ENCODE data around the gene SRSF8. TPM values are rescaled to one million over a fixed set of nuclear protein-coding genes. Genes with fewer than 3 reads are reported as not detected.

Gene SRSF8
- total and polyA plus RNA-seq, 9 donors: 18.8 to 49.7 (median 42.7) TPM

Other genes with a start within 250 kb of the SRSF8 start
- gene CWC15, start 93.4 kb upstream of the SRSF8 start, total RNA-seq: 80.2 TPM
- gene CWC15, start 93.4 kb upstream of the SRSF8 start, polyA plus RNA-seq (ENCODE audit: insufficient read depth in 1 of 8, insufficient read length in 8 of 8, low replicate concordance in 1 of 8): 10 to 100 TPM; 64.3 to 95.3 (median 74.9) TPM
- gene KDM4D, start 93.2 kb upstream of the SRSF8 start, total RNA-seq: 1.4 TPM
- 1 to 10 TPM; 1.0 to 1.6 (median 1.3) TPM for gene KDM4D, start 93.2 kb upstream of the SRSF8 start, polyA plus RNA-seq (ENCODE audit: insufficient read depth in 1 of 8, insufficient read length in 8 of 8, low replicate concordance in 1 of 8)
- not detected for gene KDM4E, start 41.7 kb upstream of the SRSF8 start, total RNA-seq
- gene KDM4E, start 41.7 kb upstream of the SRSF8 start, polyA plus RNA-seq (ENCODE audit: insufficient read depth in 1 of 8, insufficient read length in 8 of 8, low replicate concordance in 1 of 8): under 1 TPM; 0.07 to 0.25 (median 0.11) TPM
- not detected for gene KDM4F, start 17.5 kb upstream of the SRSF8 start, total RNA-seq
- not detected for gene KDM4F, start 17.5 kb upstream of the SRSF8 start, polyA plus RNA-seq (ENCODE audit: insufficient read depth in 1 of 8, insufficient read length in 8 of 8, low replicate concordance in 1 of 8)
- 71.8 TPM for gene ENDOD1, start 22.9 kb downstream of the SRSF8 start, total RNA-seq
- 10 to 100 TPM; 41.5 to 80.9 (median 59.2) TPM for gene ENDOD1, start 22.9 kb downstream of the SRSF8 start, polyA plus RNA-seq (ENCODE audit: insufficient read depth in 1 of 8, insufficient read length in 8 of 8, low replicate concordance in 1 of 8)
- gene SESN3, start 164.3 kb downstream of the SRSF8 start, total RNA-seq: 102 TPM
- gene SESN3, start 164.3 kb downstream of the SRSF8 start, polyA plus RNA-seq (ENCODE audit: insufficient read depth in 1 of 8, insufficient read length in 8 of 8, low replicate concordance in 1 of 8): 100 to 1,000 TPM in 2 of 8 donors, 10 to 100 TPM in 6; 60.8 to 115 (median 96.0) TPM